ENCODE data around the gene BLID.

BLID gene

GRCh38 chr11:122138744-122139594, 23.0 kb upstream of the BLID start:
- no peak for DNase-seq

GRCh38 chr11:122137078-122137793, 21.2 kb upstream of the BLID start:
- DNase-seq: no peak

DNA sequence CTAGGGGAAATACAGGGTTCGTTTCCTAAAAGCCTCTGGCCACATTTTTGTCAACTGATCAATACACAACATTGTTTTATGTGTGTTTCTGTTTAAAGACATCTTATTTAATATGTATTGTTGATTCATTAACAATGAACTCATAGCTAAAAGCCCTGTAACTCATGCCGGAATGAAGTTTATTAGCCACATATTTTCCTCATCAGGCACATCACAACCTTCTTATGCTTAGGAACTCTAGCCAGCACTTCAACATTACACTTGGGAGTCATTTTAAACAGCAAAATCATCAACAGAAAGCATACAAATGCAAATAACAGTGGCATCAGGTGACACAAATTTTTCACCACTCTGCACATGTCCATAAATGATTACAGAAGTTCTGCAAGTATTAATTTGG, 15.1 kb upstream of the BLID start:
- no peak for DNase-seq

DNA sequence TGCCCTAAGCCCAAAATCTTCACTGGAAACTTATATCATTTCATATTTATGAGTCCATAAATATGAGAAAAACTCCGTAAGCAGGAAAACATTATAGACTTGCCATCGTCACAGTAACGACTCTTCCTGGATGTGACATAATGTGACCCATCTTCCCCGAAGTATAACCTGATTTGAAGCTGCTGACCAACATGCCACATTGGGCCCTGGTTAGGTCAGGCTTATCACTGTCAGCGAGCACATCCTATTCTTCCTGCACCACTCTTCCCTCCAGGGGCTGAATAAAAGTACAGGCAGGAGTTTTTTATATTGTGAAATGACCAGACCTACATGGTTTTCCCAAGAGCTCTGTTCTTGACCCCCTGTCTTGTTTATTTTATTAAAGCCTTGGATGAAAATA, 12.1 kb upstream of the BLID start:
- no peak for DNase-seq

GRCh38 chr11:122127020-122127419, 11.0 kb upstream of the BLID start:
- DNase-seq: no peak

- no peak for DNase-seq
These were observed 10.1 kb upstream of the BLID start for GRCh38 chr11:122126024-122126688.

- no peak for DNase-seq
These were observed 7.4 kb upstream of the BLID start for GRCh38 chr11:122123263-122123929.

GRCh38 chr11:122122179-122122578, 6.2 kb upstream of the BLID start:
- DNase-seq: no peak

DNA sequence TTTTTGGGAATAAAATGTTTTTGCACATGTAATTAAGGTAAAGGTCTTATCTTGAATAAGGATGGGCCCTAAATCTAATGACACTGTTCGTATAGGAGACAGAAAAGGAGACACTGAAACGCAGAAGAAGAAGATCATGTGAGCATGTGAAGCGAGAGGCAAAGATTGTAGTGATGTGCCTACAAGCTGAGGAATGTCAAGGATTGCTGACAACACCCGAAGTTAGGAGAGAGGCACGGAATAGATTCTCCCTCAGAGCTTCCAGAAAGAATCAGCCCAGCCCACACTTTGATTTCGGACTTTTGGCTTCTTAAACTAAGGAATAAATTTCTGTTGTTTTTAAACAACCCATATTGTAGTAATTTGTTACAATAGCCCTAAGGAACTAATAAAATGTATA, 4.1 kb upstream of the BLID start:
- no peak for DNase-seq

GRCh38 chr11:122116591-122116990, 576 bp upstream of the BLID start:
- DNase-seq: no peak

- DNase-seq: no peak
These were observed 1.0 kb downstream of the BLID start for GRCh38 chr11:122114976-122115375.

DNA sequence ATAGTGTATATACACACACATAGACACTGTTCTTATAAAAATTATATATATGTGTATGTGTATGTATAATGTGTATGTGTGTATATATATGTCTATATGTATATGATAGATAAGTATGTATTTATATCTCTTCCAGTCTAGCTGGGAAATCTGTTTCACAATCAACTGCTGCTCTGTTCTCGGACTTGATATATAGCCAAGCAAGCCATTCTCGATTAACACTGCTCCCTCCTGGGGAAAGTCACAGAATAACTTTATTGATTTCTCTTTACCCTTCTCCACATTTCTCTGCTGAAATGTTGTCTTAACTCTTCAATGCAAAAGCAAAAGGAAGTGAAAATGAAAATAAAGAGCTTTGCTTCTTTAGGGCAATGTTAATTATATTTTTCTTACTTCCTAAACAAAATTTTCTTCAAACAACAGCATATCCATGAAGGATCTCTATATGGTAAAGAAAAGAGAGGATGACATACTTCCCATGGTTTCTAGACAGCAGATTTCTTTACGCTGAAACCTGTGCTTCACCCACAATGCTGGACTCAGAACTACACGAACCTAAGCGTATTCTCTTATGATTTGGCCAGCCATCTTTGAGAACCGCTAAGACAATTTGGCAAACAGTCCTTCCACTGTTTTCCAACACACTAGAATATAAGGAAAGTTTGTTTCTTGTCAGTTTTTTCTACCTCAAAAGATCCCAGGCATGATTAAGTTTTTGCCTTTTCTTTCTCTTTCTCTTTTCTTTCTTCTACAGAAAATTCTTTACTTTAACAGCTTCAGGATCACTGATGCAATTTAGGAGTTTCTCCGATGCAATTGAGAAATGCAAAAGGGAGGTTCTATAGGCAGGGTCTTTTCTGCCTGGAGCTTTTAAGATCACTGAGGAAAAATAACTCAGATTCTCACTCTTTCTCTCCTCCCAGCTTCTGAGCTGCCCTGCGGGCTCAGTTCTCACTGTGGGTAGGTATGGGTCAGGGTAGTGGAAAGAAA, 1.9 kb downstream of the BLID start:
- DNase-seq: no peak

DNA sequence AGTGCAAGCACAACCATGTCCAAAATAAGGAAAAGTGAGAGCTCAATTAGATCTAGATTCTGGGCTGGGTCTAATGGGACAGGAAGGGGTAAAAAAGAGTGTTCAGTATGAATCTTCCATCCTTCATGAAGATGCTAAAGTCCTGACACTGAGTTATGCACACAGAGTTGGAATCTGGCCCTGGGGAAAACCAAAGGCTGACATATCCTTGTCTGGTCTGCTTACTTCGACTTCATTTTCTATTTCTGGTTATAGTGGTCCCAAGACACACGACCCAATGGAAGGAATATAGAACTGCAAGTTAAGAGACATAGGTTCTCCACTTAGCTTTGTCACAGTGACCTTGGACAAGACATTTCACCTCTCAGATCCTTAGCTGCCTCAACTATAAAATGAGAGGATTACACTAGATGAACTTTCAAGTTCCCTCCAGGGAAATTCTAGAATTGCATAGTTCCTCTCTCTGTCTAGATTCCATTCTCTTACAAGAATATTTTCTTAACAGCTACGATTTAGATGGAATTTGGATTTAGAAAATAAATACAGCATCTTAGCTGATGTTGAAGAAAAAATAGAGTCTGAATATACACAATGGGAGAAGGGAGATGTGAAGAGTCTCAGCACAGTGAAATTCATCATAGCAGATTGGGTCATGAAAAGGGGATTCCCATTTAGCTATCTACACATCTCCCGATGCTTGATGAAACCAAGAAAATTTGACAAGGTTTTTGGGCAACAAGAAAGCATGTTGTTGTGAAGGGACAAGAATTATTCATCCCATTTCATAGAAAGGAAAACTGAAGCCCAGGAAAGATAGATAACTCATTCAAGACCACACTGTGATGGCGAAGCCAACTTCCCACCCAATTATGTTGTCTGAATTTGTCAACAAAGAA, 3.3 kb downstream of the BLID start:
- no peak for DNase-seq

GRCh38 chr11:122109932-122110331, 6.1 kb downstream of the BLID start:
- no peak for DNase-seq

- DNase-seq: no peak
These were observed 7.2 kb downstream of the BLID start for GRCh38 chr11:122108828-122109227.

DNA sequence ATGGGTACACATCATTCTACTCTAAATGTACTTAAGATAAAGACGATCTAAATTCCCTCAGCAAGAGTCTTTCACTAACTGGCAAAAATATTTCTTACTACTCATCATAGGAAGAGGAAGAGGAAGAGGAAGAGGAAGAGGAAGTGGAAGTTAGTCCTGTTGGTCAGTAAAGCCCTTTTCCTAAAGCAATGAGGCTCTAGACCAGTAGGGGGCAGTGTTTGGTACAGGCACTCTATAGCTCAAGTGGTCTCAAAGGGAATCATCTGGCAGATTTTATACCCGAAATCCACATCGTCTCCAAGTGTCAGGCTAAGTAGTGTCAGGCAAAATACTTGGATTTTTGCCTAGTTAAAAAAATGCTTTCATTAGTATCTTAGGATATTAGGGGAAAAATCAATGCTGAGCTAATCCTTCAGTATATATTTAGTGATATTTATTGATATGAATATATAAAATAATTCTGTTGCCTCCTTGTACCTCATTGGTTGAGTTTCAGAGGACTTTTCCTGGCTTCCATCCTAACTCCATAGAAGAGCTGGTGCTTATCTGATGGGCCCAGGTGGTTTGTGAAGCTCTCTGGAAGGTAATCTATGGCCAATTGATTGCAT, 7.7 kb downstream of the BLID start:
- peak; percentile 72 to 74 for DNase-seq

DNA sequence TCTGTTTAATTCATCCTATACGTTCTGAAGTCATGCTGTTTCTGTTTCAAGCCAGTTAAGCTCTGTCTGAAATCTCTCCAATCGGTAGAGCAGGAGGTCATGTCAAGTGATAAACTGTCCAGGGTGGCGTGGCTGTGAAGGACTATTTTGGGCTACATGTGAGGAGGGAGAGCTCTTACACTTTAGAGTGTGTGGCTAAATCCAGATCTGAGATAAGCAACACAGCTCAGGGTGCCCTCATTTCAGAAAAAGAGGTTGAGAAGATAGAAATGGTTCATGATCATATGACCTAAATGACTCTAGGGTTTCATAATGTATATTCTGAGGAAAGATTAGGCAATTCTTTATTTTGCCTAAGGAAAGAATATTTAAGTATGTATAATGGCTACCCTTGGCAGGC, 8.4 kb downstream of the BLID start:
- DNase-seq: no peak

- no peak for DNase-seq
These were observed 9.0 kb downstream of the BLID start for GRCh38 chr11:122107045-122107444.

GRCh38 chr11:122105044-122105758, 10.8 kb downstream of the BLID start:
- DNase-seq: no peak

GRCh38 chr11:122104341-122104740, 11.7 kb downstream of the BLID start:
- DNase-seq: no peak
